ENCODE results near the gene UTS2B. TPM values are rescaled to one million over a fixed set of nuclear protein-coding genes. Genes with fewer than 3 reads are reported as not detected.

Gene UTS2B
- total and polyA plus RNA-seq, 10 of the 15 experiments (the other 5 are each of a cell fraction or from before 2014, with no cell fraction given): 0.15 to 0.72 (median 0.44) TPM

DNA sequence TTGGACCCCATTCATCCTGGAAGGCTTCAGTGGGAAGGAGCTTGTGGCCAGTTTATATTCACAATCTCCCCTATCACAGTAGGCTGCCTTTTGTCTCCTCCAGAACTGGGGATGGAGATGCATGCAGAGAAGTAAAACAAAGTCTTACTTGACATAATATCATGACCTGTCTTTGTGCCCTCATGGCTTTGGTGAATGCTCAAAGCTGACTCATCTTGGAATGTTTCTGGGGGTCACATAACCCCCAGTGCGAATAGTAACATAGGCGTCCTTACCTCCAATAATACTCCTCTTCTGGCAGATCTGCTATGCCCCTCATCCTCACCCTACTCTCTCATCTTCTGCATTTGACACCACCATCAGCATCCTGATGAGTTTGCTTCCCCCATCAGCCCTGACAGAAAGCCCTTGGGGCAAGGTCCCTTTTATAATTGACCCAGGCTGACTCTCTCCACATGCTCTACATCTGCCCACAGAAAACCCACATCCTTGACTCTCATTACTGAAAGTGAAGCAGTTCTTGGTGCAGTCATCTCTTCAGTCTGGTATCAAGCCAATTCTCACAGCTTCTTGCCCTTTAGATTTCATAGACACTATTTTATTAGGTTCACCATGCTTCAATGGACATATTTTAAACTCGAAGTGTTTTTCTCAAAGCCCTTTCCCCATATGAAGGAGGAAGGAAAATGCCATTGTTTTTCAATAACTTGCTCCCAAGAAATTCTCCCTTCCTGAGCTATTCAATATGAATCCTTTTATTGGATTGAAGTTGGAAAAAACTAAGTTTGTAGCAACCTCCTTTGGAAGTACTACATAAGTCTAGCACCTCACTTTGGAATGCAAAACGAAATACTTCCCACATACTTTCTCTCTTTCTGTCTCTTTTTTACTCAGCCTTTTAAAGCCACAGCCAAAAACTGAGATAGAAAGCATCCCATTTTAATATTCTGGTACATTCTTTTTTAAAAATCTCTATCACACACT, 94.7 kb downstream of the UTS2B start (continued):
- TF ChIP-seq, protein P1, sequence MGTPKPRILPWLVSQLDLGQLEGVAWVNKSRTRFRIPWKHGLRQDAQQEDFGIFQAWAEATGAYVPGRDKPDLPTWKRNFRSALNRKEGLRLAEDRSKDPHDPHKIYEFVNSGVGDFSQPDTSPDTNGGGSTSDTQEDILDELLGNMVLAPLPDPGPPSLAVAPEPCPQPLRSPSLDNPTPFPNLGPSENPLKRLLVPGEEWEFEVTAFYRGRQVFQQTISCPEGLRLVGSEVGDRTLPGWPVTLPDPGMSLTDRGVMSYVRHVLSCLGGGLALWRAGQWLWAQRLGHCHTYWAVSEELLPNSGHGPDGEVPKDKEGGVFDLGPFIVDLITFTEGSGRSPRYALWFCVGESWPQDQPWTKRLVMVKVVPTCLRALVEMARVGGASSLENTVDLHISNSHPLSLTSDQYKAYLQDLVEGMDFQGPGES (IDR thresholded peaks at IDR 0.05): no peak
- TF ChIP-seq PAX8 (IDR thresholded peaks at IDR 0.05) (no peak), ZBED1 (IDR thresholded peaks at IDR 0.05; ENCODE audit: borderline replicate concordance) (no peak; the same call in 1 of the 2 replicates), CHD4 (IDR thresholded peaks at IDR 0.05) (no peak), IKZF1 (conservative IDR thresholded peaks at IDR 0.05) (peak; percentile 77), MLLT1 (IDR thresholded peaks at IDR 0.05) (peak; percentile 78), POLR2AphosphoS5 (IDR thresholded peaks at IDR 0.05; ENCODE audit: low read length) (no peak), SPI1 (IDR thresholded peaks at IDR 0.05; ENCODE audit: borderline replicate concordance, insufficient read depth, low read depth, low read length) (peak; percentile 29; the same call in 1 of the 2 replicates), POLR2AphosphoS2 (IDR thresholded peaks at IDR 0.05; ENCODE audit: low read depth, low read length) (no peak), FOXK2 (IDR thresholded peaks at IDR 0.05) (no peak), USF2 (IDR thresholded peaks at IDR 0.05; ENCODE audit: borderline replicate concordance, low read depth, low read length) (no peak), POU2F2 (IDR thresholded peaks at IDR 0.05; ENCODE audit: borderline replicate concordance, low read depth, low read length) (peak; percentile 78; the same call in 1 of the 3 replicates), ASH2L (IDR thresholded peaks at IDR 0.05; ENCODE audit: borderline replicate concordance, low read depth) (no peak), ZNF207 (IDR thresholded peaks at IDR 0.05; ENCODE audit: borderline replicate concordance) (no peak), TBL1XR1 (IDR thresholded peaks at IDR 0.05; ENCODE audit: low read depth, low read length) (peak; percentile 49; the same call in 1 of the 2 replicates), RUNX3 (IDR thresholded peaks at IDR 0.05; ENCODE audit: low read length) (peak; percentile 97)
- TF ChIP-seq, protein P2, sequence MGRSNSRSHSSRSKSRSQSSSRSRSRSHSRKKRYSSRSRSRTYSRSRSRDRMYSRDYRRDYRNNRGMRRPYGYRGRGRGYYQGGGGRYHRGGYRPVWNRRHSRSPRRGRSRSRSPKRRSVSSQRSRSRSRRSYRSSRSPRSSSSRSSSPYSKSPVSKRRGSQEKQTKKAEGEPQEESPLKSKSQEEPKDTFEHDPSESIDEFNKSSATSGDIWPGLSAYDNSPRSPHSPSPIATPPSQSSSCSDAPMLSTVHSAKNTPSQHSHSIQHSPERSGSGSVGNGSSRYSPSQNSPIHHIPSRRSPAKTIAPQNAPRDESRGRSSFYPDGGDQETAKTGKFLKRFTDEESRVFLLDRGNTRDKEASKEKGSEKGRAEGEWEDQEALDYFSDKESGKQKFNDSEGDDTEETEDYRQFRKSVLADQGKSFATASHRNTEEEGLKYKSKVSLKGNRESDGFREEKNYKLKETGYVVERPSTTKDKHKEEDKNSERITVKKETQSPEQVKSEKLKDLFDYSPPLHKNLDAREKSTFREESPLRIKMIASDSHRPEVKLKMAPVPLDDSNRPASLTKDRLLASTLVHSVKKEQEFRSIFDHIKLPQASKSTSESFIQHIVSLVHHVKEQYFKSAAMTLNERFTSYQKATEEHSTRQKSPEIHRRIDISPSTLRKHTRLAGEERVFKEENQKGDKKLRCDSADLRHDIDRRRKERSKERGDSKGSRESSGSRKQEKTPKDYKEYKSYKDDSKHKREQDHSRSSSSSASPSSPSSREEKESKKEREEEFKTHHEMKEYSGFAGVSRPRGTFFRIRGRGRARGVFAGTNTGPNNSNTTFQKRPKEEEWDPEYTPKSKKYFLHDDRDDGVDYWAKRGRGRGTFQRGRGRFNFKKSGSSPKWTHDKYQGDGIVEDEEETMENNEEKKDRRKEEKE (IDR thresholded peaks at IDR 0.05): no peak
- TF ChIP-seq, protein P3, sequence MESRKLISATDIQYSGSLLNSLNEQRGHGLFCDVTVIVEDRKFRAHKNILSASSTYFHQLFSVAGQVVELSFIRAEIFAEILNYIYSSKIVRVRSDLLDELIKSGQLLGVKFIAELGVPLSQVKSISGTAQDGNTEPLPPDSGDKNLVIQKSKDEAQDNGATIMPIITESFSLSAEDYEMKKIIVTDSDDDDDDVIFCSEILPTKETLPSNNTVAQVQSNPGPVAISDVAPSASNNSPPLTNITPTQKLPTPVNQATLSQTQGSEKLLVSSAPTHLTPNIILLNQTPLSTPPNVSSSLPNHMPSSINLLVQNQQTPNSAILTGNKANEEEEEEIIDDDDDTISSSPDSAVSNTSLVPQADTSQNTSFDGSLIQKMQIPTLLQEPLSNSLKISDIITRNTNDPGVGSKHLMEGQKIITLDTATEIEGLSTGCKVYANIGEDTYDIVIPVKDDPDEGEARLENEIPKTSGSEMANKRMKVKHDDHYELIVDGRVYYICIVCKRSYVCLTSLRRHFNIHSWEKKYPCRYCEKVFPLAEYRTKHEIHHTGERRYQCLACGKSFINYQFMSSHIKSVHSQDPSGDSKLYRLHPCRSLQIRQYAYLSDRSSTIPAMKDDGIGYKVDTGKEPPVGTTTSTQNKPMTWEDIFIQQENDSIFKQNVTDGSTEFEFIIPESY (IDR thresholded peaks at IDR 0.05): no peak
- TF ChIP-seq, protein P4, sequence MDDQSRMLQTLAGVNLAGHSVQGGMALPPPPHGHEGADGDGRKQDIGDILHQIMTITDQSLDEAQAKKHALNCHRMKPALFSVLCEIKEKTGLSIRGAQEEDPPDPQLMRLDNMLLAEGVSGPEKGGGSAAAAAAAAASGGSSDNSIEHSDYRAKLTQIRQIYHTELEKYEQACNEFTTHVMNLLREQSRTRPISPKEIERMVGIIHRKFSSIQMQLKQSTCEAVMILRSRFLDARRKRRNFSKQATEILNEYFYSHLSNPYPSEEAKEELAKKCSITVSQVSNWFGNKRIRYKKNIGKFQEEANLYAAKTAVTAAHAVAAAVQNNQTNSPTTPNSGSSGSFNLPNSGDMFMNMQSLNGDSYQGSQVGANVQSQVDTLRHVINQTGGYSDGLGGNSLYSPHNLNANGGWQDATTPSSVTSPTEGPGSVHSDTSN (IDR thresholded peaks at IDR 0.05; ENCODE audit: insufficient replicate concordance, low read depth, low read length): peak; percentile 59
